ENCODE data around the gene ZNF32. TPM values are rescaled to one million over a fixed set of nuclear protein-coding genes. Genes with fewer than 3 reads are reported as not detected.
"Not testable (repeated sequence)": the region's sequence is repeated elsewhere in the genome, so short reads cannot be mapped to it uniquely, and the experiment has no call there.

The ZNF32 gene
- total RNA-seq, 1 experiment from 2014 or later: 22.9 TPM

GRCh38 chr10:43648095-43648397 is 635 bp downstream of the ZNF32 start:
- in situ Hi-C loops (cut with HindIII; ENCODE audit: low sequenced_read_pairs): no loop called here
- DNase-seq (ENCODE audit: low spot score): peak; percentile 24

GRCh38 chr10:43647576-43647975 is 1.1 kb downstream of the ZNF32 start:
- in situ Hi-C loops (cut with HindIII; ENCODE audit: low sequenced_read_pairs): no loop called here
- no peak for DNase-seq (ENCODE audit: low spot score)

GRCh38 chr10:43645866-43646265 is 2.8 kb downstream of the ZNF32 start:
- DNase-seq (ENCODE audit: low spot score): no peak
- in situ Hi-C loops (cut with HindIII; ENCODE audit: low sequenced_read_pairs): no loop called here

- DNase-seq (ENCODE audit: low spot score): no peak
- in situ Hi-C loops (cut with HindIII; ENCODE audit: low sequenced_read_pairs): no loop called here
These were observed 4.4 kb downstream of the ZNF32 start for GRCh38 chr10:43644252-43644651.

- in situ Hi-C loops (cut with HindIII; ENCODE audit: low sequenced_read_pairs): no loop called here
- no peak for DNase-seq (ENCODE audit: low spot score)
These were observed 8.1 kb downstream of the ZNF32 start for GRCh38 chr10:43640603-43641002.

GRCh38 chr10:43635816-43636215 is 12.9 kb downstream of the ZNF32 start:
- DNase-seq (ENCODE audit: low spot score); in situ Hi-C loops (cut with HindIII; ENCODE audit: low sequenced_read_pairs): not testable (repeated sequence)

- in situ Hi-C loops (cut with HindIII; ENCODE audit: low sequenced_read_pairs): no loop called here
- DNase-seq (ENCODE audit: low spot score): no peak
These were observed 19.7 kb downstream of the ZNF32 start for GRCh38 chr10:43628956-43629355.

- DNase-seq (ENCODE audit: low spot score): no peak
- in situ Hi-C loops (cut with HindIII; ENCODE audit: low sequenced_read_pairs): no loop called here
These were observed 20.7 kb downstream of the ZNF32 start for GRCh38 chr10:43627942-43628341.

GRCh38 chr10:43623351-43623750 is 25.3 kb downstream of the ZNF32 start:
- in situ Hi-C loops (cut with HindIII; ENCODE audit: low sequenced_read_pairs): no loop called here
- DNase-seq (ENCODE audit: low spot score): no peak

- in situ Hi-C loops (cut with HindIII; ENCODE audit: low sequenced_read_pairs): no loop called here
- DNase-seq (ENCODE audit: low spot score): no peak
These were observed 26.6 kb downstream of the ZNF32 start for GRCh38 chr10:43622038-43622437.

GRCh38 chr10:43619368-43619767 is 29.3 kb downstream of the ZNF32 start:
- in situ Hi-C loops (cut with HindIII; ENCODE audit: low sequenced_read_pairs): no loop called here
- no peak for DNase-seq (ENCODE audit: low spot score)

GRCh38 chr10:43616697-43617370 is 31.8 kb downstream of the ZNF32 start:
- no peak for DNase-seq (ENCODE audit: low spot score)
- in situ Hi-C loops (cut with HindIII; ENCODE audit: low sequenced_read_pairs): no loop called here

- in situ Hi-C loops (cut with HindIII; ENCODE audit: low sequenced_read_pairs): no loop called here
- DNase-seq (ENCODE audit: low spot score): no peak
These were observed 38.0 kb downstream of the ZNF32 start for GRCh38 chr10:43610636-43611035.

GRCh38 chr10:43607199-43607573 is 41.5 kb downstream of the ZNF32 start:
- DNase-seq (ENCODE audit: low spot score): no peak
- in situ Hi-C loops (cut with HindIII; ENCODE audit: low sequenced_read_pairs): no loop called here

GRCh38 chr10:43606323-43607198 is 42.1 kb downstream of the ZNF32 start, which contains the start of gene ZNF485:
Gene ZNF485 (plus strand): TSS chr10:43606438. CDS start chr10:43607051, 613 bp downstream.
- DNase-seq (ENCODE audit: low spot score): peak; percentile 84
- in situ Hi-C loops (cut with HindIII; ENCODE audit: low sequenced_read_pairs): no loop called here

- in situ Hi-C loops (cut with HindIII; ENCODE audit: low sequenced_read_pairs): no loop called here
- no peak for DNase-seq (ENCODE audit: low spot score)
These were observed 42.8 kb downstream of the ZNF32 start for GRCh38 chr10:43605850-43606322.

GRCh38 chr10:43601576-43601975 is 47.1 kb downstream of the ZNF32 start:
- in situ Hi-C loops (cut with HindIII; ENCODE audit: low sequenced_read_pairs); DNase-seq (ENCODE audit: low spot score): not testable (repeated sequence)

GRCh38 chr10:43599333-43599732 is 49.3 kb downstream of the ZNF32 start:
- in situ Hi-C loops (cut with HindIII; ENCODE audit: low sequenced_read_pairs): no loop called here
- DNase-seq (ENCODE audit: low spot score): no peak

- in situ Hi-C loops (cut with HindIII; ENCODE audit: low sequenced_read_pairs): no loop called here
- no peak for DNase-seq (ENCODE audit: low spot score)
These were observed 50.2 kb downstream of the ZNF32 start for GRCh38 chr10:43598446-43598845.

GRCh38 chr10:43596546-43596945 is 52.1 kb downstream of the ZNF32 start:
- in situ Hi-C loops (cut with HindIII; ENCODE audit: low sequenced_read_pairs): no loop called here
- DNase-seq (ENCODE audit: low spot score): no peak

Measured in G401 (cell line).